HepG2 (cell line): ENCODE data around the gene KIF21B.

Experiments
- ARHGAP35 ChIP-seq: sonication (generic); formaldehyde crosslinking; IDR thresholded peaks from 2 replicates; pipeline ENCODE4 v1.9.0; 2022; ENCODE audit warnings: mild to moderate bottlenecking, inconsistent platforms, moderate library complexity, missing genetic modification reagents, borderline replicate concordance
- ARID2 ChIP-seq: sonication (generic); formaldehyde crosslinking; IDR thresholded peaks from 2 replicates; pipeline ENCODE4 v1.8.1; 2022; ENCODE audit warnings: mild to moderate bottlenecking, missing genetic modification reagents, borderline replicate concordance
- CBX1 ChIP-seq: IDR thresholded peaks from one replicate; pipeline ENCODE4 v1.6.1; 2016; ENCODE audit warnings: antibody characterized with exemption, low read depth
- FOXJ3 ChIP-seq: sonication (generic); formaldehyde crosslinking; IDR thresholded peaks from 2 replicates; pipeline ENCODE4 v1.4.0; 2020; ENCODE audit warnings: missing genetic modification reagents, mild to moderate bottlenecking, borderline replicate concordance
- POLR2AphosphoS5 ChIP-seq: IDR thresholded peaks from 2 replicates; pipeline ENCODE4 v1.6.1; 2012; ENCODE audit warnings: low read depth, low read length
- TCF7 ChIP-seq: sonication (generic); IDR thresholded peaks from 2 replicates; pipeline ENCODE4 v1.6.1; 2016; ENCODE audit warnings: antibody characterized with exemption, low read depth
- ZNF138 ChIP-seq: sonication (generic); formaldehyde crosslinking; IDR thresholded peaks from 2 replicates; pipeline ENCODE4 v1.5.0; 2020; ENCODE audit warnings: mild to moderate bottlenecking, low read depth, missing genetic modification reagents
- ZZZ3 ChIP-seq: sonication (generic); formaldehyde crosslinking; IDR thresholded peaks from 2 replicates; pipeline ENCODE4 v1.4.0; 2020; ENCODE audit warnings: missing genetic modification reagents, mild to moderate bottlenecking, borderline replicate concordance
- TF ChIP-seq, protein P1 (sequence below), 2 experiments: sonication (generic) in 1 of 2; formaldehyde crosslinking in 1 of 2; IDR thresholded peaks; 2 replicates each; pipeline versions ENCODE4 v1.4.0 to v1.6.1; 2016 to 2020; ENCODE audit warnings: borderline replicate concordance in 1 of 2, low read depth in 1 of 2, mild to moderate bottlenecking in 1 of 2, missing genetic modification reagents in 1 of 2
- TF ChIP-seq, protein P2 (sequence below): sonication (generic); formaldehyde crosslinking; IDR thresholded peaks from 2 replicates; pipeline ENCODE4 v1.5.0; 2020; ENCODE audit warnings: mild to moderate bottlenecking, missing genetic modification reagents, moderate library complexity
- TF ChIP-seq, protein P3 (sequence below), 2 experiments: sonication (generic) in 1 of 2; formaldehyde crosslinking in 1 of 2; IDR thresholded peaks; 2 replicates each; pipeline versions ENCODE4 v1.5.1 to v1.6.1; 2011 to 2020; ENCODE audit warnings: borderline replicate concordance in 1 of 2, low read depth in 1 of 2, low read length in 1 of 2, mild to moderate bottlenecking in 1 of 2, missing genetic modification reagents in 1 of 2, moderate library complexity in 1 of 2
- TF ChIP-seq, protein P4 (sequence below), 2 experiments: IDR thresholded peaks; 2 replicates each; pipeline ENCODE4 v1.6.1; 2011 to 2012; ENCODE audit warnings: low read length in 2 of 2, borderline replicate concordance in 1 of 2, low read depth in 1 of 2, mild to moderate bottlenecking in 1 of 2, moderate library complexity in 1 of 2

DNA sequence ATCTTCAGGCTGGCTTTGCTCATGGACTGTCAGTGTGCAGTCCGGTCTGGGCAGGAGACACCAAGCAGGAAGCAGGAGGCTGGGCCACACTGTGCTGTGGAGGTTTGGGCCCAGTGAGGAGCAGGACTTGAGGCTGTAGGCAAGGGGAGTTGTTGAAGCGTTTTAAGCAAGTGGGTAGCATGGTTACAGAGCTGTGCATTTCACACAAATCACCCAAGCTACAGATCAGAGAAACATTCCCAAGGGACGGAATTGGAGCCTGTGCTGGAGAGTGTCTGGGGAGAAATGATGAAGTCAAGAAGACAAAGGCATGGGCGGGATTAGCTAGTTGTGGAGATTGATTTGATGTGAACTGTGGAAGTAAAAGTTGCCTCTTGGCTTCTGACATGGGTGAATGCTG, 60.9 kb downstream of the KIF21B start:
- TF ChIP-seq, protein P1, sequence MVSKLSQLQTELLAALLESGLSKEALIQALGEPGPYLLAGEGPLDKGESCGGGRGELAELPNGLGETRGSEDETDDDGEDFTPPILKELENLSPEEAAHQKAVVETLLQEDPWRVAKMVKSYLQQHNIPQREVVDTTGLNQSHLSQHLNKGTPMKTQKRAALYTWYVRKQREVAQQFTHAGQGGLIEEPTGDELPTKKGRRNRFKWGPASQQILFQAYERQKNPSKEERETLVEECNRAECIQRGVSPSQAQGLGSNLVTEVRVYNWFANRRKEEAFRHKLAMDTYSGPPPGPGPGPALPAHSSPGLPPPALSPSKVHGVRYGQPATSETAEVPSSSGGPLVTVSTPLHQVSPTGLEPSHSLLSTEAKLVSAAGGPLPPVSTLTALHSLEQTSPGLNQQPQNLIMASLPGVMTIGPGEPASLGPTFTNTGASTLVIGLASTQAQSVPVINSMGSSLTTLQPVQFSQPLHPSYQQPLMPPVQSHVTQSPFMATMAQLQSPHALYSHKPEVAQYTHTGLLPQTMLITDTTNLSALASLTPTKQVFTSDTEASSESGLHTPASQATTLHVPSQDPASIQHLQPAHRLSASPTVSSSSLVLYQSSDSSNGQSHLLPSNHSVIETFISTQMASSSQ (IDR thresholded peaks at IDR 0.05; ENCODE audit: low read depth) = no peak
- TF ChIP-seq, protein P1 (CRISPR knock-in tag; IDR thresholded peaks at IDR 0.05; ENCODE audit: borderline replicate concordance) = no peak
- TF ChIP-seq, protein P2, sequence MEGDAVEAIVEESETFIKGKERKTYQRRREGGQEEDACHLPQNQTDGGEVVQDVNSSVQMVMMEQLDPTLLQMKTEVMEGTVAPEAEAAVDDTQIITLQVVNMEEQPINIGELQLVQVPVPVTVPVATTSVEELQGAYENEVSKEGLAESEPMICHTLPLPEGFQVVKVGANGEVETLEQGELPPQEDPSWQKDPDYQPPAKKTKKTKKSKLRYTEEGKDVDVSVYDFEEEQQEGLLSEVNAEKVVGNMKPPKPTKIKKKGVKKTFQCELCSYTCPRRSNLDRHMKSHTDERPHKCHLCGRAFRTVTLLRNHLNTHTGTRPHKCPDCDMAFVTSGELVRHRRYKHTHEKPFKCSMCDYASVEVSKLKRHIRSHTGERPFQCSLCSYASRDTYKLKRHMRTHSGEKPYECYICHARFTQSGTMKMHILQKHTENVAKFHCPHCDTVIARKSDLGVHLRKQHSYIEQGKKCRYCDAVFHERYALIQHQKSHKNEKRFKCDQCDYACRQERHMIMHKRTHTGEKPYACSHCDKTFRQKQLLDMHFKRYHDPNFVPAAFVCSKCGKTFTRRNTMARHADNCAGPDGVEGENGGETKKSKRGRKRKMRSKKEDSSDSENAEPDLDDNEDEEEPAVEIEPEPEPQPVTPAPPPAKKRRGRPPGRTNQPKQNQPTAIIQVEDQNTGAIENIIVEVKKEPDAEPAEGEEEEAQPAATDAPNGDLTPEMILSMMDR (CRISPR knock-in tag) = no peak
- TF ChIP-seq, protein P3, sequence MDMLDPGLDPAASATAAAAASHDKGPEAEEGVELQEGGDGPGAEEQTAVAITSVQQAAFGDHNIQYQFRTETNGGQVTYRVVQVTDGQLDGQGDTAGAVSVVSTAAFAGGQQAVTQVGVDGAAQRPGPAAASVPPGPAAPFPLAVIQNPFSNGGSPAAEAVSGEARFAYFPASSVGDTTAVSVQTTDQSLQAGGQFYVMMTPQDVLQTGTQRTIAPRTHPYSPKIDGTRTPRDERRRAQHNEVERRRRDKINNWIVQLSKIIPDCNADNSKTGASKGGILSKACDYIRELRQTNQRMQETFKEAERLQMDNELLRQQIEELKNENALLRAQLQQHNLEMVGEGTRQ (IDR thresholded peaks at IDR 0.05; ENCODE audit: low read depth, low read length) = no peak
- TF ChIP-seq, protein P3 (CRISPR knock-in tag; IDR thresholded peaks at IDR 0.05; ENCODE audit: borderline replicate concordance) = no peak
- no peak for TF ChIP-seq ARID2 (CRISPR knock-in tag)
- TF ChIP-seq ZNF138 (CRISPR knock-in tag) = no peak
- no peak for TF ChIP-seq CBX1
- TF ChIP-seq, protein P4, sequence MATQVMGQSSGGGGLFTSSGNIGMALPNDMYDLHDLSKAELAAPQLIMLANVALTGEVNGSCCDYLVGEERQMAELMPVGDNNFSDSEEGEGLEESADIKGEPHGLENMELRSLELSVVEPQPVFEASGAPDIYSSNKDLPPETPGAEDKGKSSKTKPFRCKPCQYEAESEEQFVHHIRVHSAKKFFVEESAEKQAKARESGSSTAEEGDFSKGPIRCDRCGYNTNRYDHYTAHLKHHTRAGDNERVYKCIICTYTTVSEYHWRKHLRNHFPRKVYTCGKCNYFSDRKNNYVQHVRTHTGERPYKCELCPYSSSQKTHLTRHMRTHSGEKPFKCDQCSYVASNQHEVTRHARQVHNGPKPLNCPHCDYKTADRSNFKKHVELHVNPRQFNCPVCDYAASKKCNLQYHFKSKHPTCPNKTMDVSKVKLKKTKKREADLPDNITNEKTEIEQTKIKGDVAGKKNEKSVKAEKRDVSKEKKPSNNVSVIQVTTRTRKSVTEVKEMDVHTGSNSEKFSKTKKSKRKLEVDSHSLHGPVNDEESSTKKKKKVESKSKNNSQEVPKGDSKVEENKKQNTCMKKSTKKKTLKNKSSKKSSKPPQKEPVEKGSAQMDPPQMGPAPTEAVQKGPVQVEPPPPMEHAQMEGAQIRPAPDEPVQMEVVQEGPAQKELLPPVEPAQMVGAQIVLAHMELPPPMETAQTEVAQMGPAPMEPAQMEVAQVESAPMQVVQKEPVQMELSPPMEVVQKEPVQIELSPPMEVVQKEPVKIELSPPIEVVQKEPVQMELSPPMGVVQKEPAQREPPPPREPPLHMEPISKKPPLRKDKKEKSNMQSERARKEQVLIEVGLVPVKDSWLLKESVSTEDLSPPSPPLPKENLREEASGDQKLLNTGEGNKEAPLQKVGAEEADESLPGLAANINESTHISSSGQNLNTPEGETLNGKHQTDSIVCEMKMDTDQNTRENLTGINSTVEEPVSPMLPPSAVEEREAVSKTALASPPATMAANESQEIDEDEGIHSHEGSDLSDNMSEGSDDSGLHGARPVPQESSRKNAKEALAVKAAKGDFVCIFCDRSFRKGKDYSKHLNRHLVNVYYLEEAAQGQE (IDR thresholded peaks at IDR 0.05; ENCODE audit: borderline replicate concordance in 1 of 2, low read depth in 1 of 2, low read length in 2 of 2) = no peak
- no peak for TF ChIP-seq ZZZ3
- TF ChIP-seq FOXJ3 (CRISPR knock-in tag) = no peak
- no peak for TF ChIP-seq TCF7
- no peak for TF ChIP-seq ARHGAP35 (CRISPR knock-in tag)
- no peak for TF ChIP-seq POLR2AphosphoS5
